ENCODE results near the gene CAST.
A peak's percentile ranks its signal among the peaks of the same experiment; 100 is the strongest.
"Not testable (repeated sequence)": the region's sequence is repeated elsewhere in the genome, so short reads cannot be mapped to it uniquely, and the experiment has no call there.

The CAST gene

DNA sequence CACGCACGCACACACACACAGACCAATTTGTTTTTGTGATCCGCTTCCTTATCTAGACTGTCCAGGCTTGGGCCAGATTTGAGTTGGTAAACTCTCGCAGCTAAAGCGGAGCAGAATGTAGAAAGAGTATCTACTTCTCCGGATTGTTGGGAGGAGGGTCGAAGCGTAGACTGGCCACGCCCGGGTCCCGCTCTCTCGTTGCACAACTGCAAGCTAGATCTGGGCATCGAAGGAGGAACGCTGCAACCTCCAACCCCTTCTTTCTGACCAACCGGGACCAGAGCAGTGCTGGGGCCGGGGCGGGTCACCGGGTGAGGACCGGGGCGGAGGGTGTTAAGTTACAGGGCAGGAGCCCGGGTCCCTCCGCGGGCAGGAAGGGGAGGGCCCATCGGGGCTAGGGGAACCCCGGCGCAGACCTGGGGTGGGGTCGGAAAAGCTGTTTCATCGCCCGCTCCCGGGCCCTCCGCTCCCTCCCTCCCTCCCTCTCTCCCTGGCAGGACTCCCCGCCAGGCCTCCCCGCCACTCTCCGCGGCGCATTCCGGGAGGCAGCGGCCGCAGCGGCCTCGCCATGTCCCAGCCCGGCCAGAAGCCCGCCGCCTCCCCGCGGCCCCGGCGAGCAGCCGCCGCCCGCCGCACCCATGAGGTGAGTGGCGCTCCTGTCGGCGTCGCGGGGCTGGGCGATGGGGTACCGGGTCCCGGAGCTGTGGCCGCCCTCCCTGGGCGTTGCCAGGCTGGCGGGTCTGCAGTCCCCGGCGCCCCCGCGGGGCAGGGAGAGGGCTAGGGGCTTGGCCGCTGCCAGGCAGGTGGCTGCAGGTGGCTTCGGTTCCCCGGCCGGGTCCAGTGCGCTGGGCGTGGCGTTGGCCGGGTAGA, at the start of gene CAST:
Gene CAST, plus strand, starts transcription at position 522 of the 870 bp plus-strand sequence. Its CDS starts 47 bp downstream, at position 569.
- peak within 1 kb of the TSS; percentile 97 for H3K4me3 ChIP-seq (ENCODE audit: low read depth, low read length)
- no peak for TF ChIP-seq CTCF (IDR thresholded peaks at IDR 0.05; ENCODE audit: low read depth, low read length)

DNA sequence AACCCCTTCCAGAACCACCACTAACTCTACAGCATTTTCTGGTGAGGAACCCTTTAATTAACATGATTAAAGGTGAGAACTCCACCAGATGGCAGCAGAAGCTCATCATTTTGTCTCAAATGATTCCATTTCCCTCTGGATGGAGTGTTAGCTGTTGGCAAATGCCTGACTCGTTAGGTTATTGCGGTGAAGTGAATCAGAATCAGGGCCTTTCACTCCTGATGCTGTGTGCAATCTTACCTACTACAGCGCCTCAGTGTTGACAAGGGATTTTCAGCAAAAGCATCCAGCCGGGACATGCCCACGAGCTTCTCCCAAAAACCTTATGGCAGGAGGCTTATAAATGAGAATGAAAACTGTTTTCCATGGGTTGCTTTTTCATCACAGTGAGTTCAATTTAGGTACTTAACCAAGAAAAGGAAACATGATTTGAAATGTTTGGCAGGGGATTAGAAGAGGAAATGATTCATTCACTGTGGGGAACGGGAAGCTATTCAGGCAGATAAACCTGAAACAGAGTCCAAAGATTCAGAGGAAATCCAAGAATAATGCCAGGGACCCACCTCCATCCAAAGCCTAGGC, 48.0 kb upstream of the CAST start:
- H3K4me3 ChIP-seq (ENCODE audit: low read depth, low read length), result peak overlapping the region; percentile 41
- TF ChIP-seq CTCF (IDR thresholded peaks at IDR 0.05; ENCODE audit: low read depth, low read length), result peak; percentile 15; the same call in 1 of the 2 replicates

- H3K4me3 ChIP-seq (ENCODE audit: low read depth, low read length), result no peak overlapping the region
- TF ChIP-seq CTCF (IDR thresholded peaks at IDR 0.05; ENCODE audit: low read depth, low read length), result no peak
Measured at GRCh38 chr5:96615223-96615622, 47.0 kb upstream of the CAST start.

DNA sequence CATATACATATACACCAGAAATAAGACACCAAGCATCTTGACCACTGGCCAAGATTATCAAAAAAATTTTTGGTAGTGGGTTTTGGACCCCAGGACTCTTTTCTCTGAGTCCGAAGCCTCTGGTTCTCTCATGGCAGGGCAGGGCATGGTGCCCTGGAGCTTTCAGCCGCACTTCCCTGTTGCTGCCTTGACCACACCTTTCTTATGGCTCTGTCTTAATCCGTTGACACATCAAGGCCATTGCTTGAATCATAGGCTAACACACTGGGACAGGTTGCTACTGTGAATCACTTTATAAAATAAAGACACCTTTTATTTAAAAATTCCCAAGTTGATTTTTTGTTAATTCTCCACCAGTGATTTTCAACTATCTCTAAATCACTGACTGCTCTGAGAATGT, 45.4 kb upstream of the CAST start:
- H3K4me3 ChIP-seq (ENCODE audit: low read depth, low read length), result no peak overlapping the region
- no peak for TF ChIP-seq CTCF (IDR thresholded peaks at IDR 0.05; ENCODE audit: low read depth, low read length)

GRCh38 chr5:96618311-96619016, 43.7 kb upstream of the CAST start:
- not testable (repeated sequence) for H3K4me3 ChIP-seq (ENCODE audit: low read depth, low read length)

DNA sequence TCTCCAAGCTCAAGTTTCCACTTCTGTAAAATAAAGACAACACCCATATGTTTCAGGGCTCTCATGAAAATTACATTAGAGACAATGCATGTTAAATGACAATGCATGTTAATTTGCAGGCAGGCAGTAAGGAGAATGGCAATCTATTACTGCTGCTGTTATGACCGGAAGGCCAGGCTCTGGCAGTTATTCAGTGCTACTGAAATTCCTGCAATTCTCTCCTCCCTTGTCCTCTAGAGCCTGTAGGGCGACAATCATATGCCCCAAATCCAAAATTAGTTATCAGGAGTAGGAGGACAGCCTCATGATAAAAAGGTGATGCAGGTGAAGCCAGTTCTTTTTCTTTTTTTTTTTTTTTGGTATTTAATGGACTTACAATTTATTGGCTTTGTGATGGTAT, 42.2 kb upstream of the CAST start:
- H3K4me3 ChIP-seq (ENCODE audit: low read depth, low read length), result no peak overlapping the region
- no peak for TF ChIP-seq CTCF (IDR thresholded peaks at IDR 0.05; ENCODE audit: low read depth, low read length)

- TF ChIP-seq CTCF (IDR thresholded peaks at IDR 0.05; ENCODE audit: low read depth, low read length), result no peak
- no peak overlapping the region for H3K4me3 ChIP-seq (ENCODE audit: low read depth, low read length)
Measured at GRCh38 chr5:96624596-96624995, 37.6 kb upstream of the CAST start.
